Measurements from ENCODE around the gene ACE.

Gene ACE

GRCh38 chr17:63538693-63539595, 62.1 kb downstream of the ACE start:
- DNase-seq, result no peak

- no peak for DNase-seq
Observed at GRCh38 chr17:63540590-63540989, 63.7 kb downstream of the ACE start.

- no peak for DNase-seq
Observed at GRCh38 chr17:63542218-63542545, 65.3 kb downstream of the ACE start.

GRCh38 chr17:63542942-63543821, 66.3 kb downstream of the ACE start:
- DNase-seq, result no peak

- no peak for DNase-seq
Observed at GRCh38 chr17:63543822-63544420, 67.1 kb downstream of the ACE start.

- DNase-seq, result no peak
Observed at GRCh38 chr17:63544467-63545301, 67.8 kb downstream of the ACE start.

GRCh38 chr17:63546308-63547082, 69.6 kb downstream of the ACE start:
- no peak for DNase-seq

GRCh38 chr17:63547083-63547523, 70.2 kb downstream of the ACE start:
- DNase-seq, result no peak
